Measurements from ENCODE around the gene BARD1. TPM values are rescaled to one million over a fixed set of nuclear protein-coding genes. Genes with fewer than 3 reads are reported as not detected.

BARD1 gene
- total RNA-seq, 2 donors from 2014 or later: 22.7 to 35.9 TPM

DNA sequence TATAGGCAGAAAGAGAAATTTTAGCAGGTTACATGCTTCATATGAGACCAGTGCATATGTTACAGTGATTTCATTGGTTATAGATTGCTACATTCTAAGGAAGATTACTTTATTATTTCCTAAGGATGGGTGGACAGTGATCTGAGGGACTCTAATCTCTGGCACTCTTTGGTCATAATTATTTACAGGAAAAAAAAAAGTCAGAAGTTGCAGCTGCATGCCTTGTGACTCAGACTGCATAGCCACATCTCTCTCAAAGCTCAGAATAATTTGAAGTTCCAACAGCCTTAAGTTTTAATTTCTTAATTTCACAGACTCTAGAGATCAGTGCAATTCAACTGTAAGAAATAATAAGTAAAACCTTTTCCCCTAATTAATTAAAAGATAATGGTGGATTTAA lies 27.1 kb upstream of the BARD1 start:
- no peaks in the 10 kb centered on the region for H3K4me1 Mint-ChIP-seq
- TF ChIP-seq, protein P1, sequence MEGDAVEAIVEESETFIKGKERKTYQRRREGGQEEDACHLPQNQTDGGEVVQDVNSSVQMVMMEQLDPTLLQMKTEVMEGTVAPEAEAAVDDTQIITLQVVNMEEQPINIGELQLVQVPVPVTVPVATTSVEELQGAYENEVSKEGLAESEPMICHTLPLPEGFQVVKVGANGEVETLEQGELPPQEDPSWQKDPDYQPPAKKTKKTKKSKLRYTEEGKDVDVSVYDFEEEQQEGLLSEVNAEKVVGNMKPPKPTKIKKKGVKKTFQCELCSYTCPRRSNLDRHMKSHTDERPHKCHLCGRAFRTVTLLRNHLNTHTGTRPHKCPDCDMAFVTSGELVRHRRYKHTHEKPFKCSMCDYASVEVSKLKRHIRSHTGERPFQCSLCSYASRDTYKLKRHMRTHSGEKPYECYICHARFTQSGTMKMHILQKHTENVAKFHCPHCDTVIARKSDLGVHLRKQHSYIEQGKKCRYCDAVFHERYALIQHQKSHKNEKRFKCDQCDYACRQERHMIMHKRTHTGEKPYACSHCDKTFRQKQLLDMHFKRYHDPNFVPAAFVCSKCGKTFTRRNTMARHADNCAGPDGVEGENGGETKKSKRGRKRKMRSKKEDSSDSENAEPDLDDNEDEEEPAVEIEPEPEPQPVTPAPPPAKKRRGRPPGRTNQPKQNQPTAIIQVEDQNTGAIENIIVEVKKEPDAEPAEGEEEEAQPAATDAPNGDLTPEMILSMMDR (conservative IDR thresholded peaks at IDR 0.05): no peak
- H3K27ac Mint-ChIP-seq: no peak overlapping the region
- Histone ChIP-seq H3K9ac (ENCODE audit: extremely low read depth, low read length, poor library complexity, severe bottlenecking) (no peak overlapping the region), H3K9me3 (ENCODE audit: control insufficient read depth, low read length) (no peaks in the 10 kb centered on the region), H3K27ac (ENCODE audit: low read depth, low read length) (no peak overlapping the region), H3K27me3 (ENCODE audit: control insufficient read depth, insufficient read depth, low read length, poor library complexity, severe bottlenecking) (no peaks in the 10 kb centered on the region), H3K36me3 (ENCODE audit: control insufficient read depth, insufficient read depth, low read length) (no peaks in the 10 kb centered on the region), H3K4me1 (ENCODE audit: control insufficient read depth, insufficient read depth, low read length) (no peaks in the 10 kb centered on the region), H3K4me3 (ENCODE audit: low read length) (no peak overlapping the region)
- no peaks in the 10 kb centered on the region for H3K27me3 Mint-ChIP-seq (ENCODE audit: insufficient read depth)
- DNase-seq: no peak
- H3K9me3 Mint-ChIP-seq: peaks cover 6% of the 10 kb centered on the region
- no peak overlapping the region for H3K4me3 Mint-ChIP-seq
- H3K36me3 Mint-ChIP-seq (ENCODE audit: low read depth): no peaks in the 10 kb centered on the region

DNA sequence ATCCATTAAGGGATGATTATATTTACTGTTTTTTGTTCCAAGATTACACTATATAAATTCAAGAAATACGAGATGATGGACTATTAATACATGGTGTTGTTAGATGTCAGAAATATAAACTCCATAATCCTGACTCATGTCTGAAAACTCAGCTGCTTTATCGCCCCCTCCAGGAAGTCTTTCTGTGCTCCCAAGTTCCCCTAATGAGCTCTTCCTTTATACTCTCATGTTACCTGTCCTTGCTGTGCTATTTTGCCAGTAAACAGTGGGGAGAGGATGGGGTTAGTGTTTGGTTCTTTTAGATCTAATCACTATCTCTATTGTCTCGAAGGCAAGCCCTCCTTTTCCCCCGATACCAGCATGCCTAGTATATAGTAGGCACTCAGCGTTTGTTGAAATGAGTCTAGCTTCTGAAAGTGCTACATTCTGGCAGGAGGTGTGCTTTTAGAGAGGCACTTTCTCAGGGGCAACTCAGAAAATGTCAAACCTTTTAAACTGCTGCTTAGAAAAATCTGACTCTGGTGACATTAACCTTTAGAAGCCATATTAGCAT lies 21.4 kb upstream of the BARD1 start:
- H3K9ac ChIP-seq (ENCODE audit: extremely low read depth, low read length, poor library complexity, severe bottlenecking): no peak overlapping the region
- Mint-ChIP-seq H3K9me3 (peaks cover 3% of the 10 kb centered on the region), H3K4me1 (peaks cover 6% of the 10 kb centered on the region), H3K27me3 (ENCODE audit: insufficient read depth) (no peaks in the 10 kb centered on the region), H3K36me3 (ENCODE audit: low read depth) (no peaks in the 10 kb centered on the region), H3K4me3 (no peak overlapping the region), H3K27ac (no peak overlapping the region)
- no peak overlapping the region for H3K4me3 ChIP-seq (ENCODE audit: low read length)
- H3K9me3 ChIP-seq (ENCODE audit: control insufficient read depth, low read length): no peaks in the 10 kb centered on the region
- no peaks in the 10 kb centered on the region for H3K27me3 ChIP-seq (ENCODE audit: control insufficient read depth, insufficient read depth, low read length, poor library complexity, severe bottlenecking)
- TF ChIP-seq, protein P1 (conservative IDR thresholded peaks at IDR 0.05): peak; percentile 73
- peak; percentile 63 for DNase-seq
- H3K36me3 ChIP-seq (ENCODE audit: control insufficient read depth, insufficient read depth, low read length): no peaks in the 10 kb centered on the region
- H3K27ac ChIP-seq (ENCODE audit: low read depth, low read length): no peak overlapping the region
- H3K4me1 ChIP-seq (ENCODE audit: control insufficient read depth, insufficient read depth, low read length): no peaks in the 10 kb centered on the region
- WGBS, 2 experiments (ENCODE audit: insufficient coverage in 1 of 2, insufficient read length in 1 of 2): 66 to 86% methylated on average over 1 to 5 of the region's 5 CpGs

DNA sequence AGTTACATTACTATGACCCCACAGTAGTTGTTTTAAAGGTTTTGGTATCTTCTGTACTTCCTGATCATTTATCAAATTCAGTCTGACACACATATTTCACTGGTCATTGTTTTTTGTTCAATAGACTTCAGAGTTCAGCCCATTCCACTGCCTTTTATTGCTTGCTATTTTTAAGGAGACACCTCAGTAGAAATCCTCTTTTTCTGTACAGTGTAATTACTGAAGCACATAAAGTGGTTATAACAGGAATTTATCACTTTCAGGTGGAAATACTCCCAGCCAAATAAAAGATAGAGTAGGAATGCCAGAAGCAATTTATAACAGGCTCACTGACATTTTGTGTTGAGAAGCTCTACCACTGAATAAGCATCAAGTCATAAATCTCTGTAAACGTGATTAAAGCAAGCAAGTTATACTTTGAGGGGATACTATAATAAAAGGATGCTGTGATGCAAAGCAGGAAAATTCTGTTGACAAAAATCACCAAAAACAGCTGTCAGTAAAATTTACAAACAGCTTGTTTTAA lies 6.6 kb upstream of the BARD1 start:
- Mint-ChIP-seq H3K9me3 (no peaks in the 10 kb centered on the region), H3K27me3 (ENCODE audit: insufficient read depth) (peaks cover 7% of the 10 kb centered on the region), H3K4me3 (no peak overlapping the region), H3K36me3 (ENCODE audit: low read depth) (no peaks in the 10 kb centered on the region), H3K4me1 (peaks cover 13% of the 10 kb centered on the region), H3K27ac (no peak overlapping the region)
- H3K36me3 ChIP-seq (ENCODE audit: control insufficient read depth, insufficient read depth, low read length): no peaks in the 10 kb centered on the region
- no peaks in the 10 kb centered on the region for H3K9me3 ChIP-seq (ENCODE audit: control insufficient read depth, low read length)
- H3K4me3 ChIP-seq (ENCODE audit: low read length): no peak overlapping the region
- no peaks in the 10 kb centered on the region for H3K27me3 ChIP-seq (ENCODE audit: control insufficient read depth, insufficient read depth, low read length, poor library complexity, severe bottlenecking)
- H3K27ac ChIP-seq (ENCODE audit: low read depth, low read length): no peak overlapping the region
- DNase-seq: no peak
- TF ChIP-seq, protein P1 (conservative IDR thresholded peaks at IDR 0.05): no peak
- H3K4me1 ChIP-seq (ENCODE audit: control insufficient read depth, insufficient read depth, low read length): peaks cover 14% of the 10 kb centered on the region
- WGBS, 2 experiments (ENCODE audit: insufficient coverage in 1 of 2, insufficient read length in 1 of 2): 91% methylated on average over 1 of the region's 1 CpG; no CpG with 5 or more reads in 1 of the 2 experiments
- no peak overlapping the region for H3K9ac ChIP-seq (ENCODE audit: extremely low read depth, low read length, poor library complexity, severe bottlenecking)
